Measurements from ENCODE around the gene PRR22.
"Not testable (repeated sequence)": the region's sequence is repeated elsewhere in the genome, so short reads cannot be mapped to it uniquely, and the experiment has no call there.

The PRR22 gene

DNA sequence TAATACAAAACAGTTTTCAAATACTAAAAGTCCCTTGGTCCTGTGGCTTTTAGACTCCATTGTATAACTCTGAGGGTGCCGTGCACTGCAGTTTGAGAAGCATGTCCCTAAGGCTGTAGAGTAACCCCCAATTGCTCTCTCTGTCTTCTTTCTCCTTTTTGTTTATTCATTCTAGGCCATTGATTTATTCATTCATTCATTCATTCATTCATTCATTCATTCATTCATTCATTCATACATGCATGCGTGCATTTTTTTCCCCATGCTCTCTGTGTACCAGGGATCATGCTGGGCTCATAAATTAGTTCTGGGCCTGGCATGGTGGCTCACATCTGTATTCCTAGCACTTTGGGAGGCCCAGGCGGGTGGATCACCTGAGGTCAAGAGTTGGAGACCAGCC lies 19.3 kb downstream of the PRR22 start:
- H3K9ac ChIP-seq (ENCODE audit: low read depth, low read length), result no peak overlapping the region
- no peaks in the 10 kb centered on the region for H3K36me3 ChIP-seq (ENCODE audit: insufficient read depth, low read length)
- H3K9me3 ChIP-seq (replicated peaks; ENCODE audit: low read length), result no peaks in the 10 kb centered on the region
- no peaks in the 10 kb centered on the region for H3K4me1 ChIP-seq (ENCODE audit: control insufficient read depth, insufficient read depth, low read length)
- H3K27me3 ChIP-seq (ENCODE audit: control insufficient read depth, insufficient read depth, low read length), result no peaks in the 10 kb centered on the region
- no peak overlapping the region for H3K4me3 ChIP-seq (ENCODE audit: low read length)
- no peak overlapping the region for H3K4me2 ChIP-seq (ENCODE audit: low read length)

- Histone ChIP-seq H3K4me2 (ENCODE audit: low read length) (no peak overlapping the region), H3K27me3 (ENCODE audit: control insufficient read depth, insufficient read depth, low read length) (no peaks in the 10 kb centered on the region), H3K9me3 (replicated peaks; ENCODE audit: low read length) (no peaks in the 10 kb centered on the region), H3K4me1 (ENCODE audit: control insufficient read depth, insufficient read depth, low read length) (no peaks in the 10 kb centered on the region), H3K4me3 (ENCODE audit: low read length) (no peak overlapping the region), H3K36me3 (ENCODE audit: insufficient read depth, low read length) (no peaks in the 10 kb centered on the region), H3K9ac (ENCODE audit: low read depth, low read length) (no peak overlapping the region)
Measured at GRCh38 chr19:5762608-5763217, 21.8 kb downstream of the PRR22 start.

- Histone ChIP-seq H3K36me3 (ENCODE audit: insufficient read depth, low read length) (no peaks in the 10 kb centered on the region), H3K9ac (ENCODE audit: low read depth, low read length) (no peak overlapping the region)
Measured at GRCh38 chr19:5753743-5754142, 30.8 kb downstream of the PRR22 start.

GRCh38 chr19:5751709-5752108 lies 32.8 kb downstream of the PRR22 start:
- Histone ChIP-seq H3K4me3 (ENCODE audit: low read length) (no peak overlapping the region), H3K4me1 (ENCODE audit: control insufficient read depth, insufficient read depth, low read length) (no peaks in the 10 kb centered on the region), H3K27me3 (ENCODE audit: control insufficient read depth, insufficient read depth, low read length) (peaks cover 8% of the 10 kb centered on the region), H3K9ac (ENCODE audit: low read depth, low read length) (no peak overlapping the region), H3K9me3 (replicated peaks; ENCODE audit: low read length) (no peaks in the 10 kb centered on the region), H3K36me3 (ENCODE audit: insufficient read depth, low read length) (no peaks in the 10 kb centered on the region), H3K4me2 (ENCODE audit: low read length) (no peak overlapping the region)

More at GRCh38 chr19:5753743-5754142, 30.8 kb downstream of the PRR22 start:
- H3K27me3 ChIP-seq (ENCODE audit: control insufficient read depth, insufficient read depth, low read length), result peaks cover 5% of the 10 kb centered on the region
- H3K4me3 ChIP-seq (ENCODE audit: low read length), result no peak overlapping the region
- no peak overlapping the region for H3K4me2 ChIP-seq (ENCODE audit: low read length)
- H3K4me1 ChIP-seq (ENCODE audit: control insufficient read depth, insufficient read depth, low read length), result no peaks in the 10 kb centered on the region
- no peaks in the 10 kb centered on the region for H3K9me3 ChIP-seq (replicated peaks; ENCODE audit: low read length)

DNA sequence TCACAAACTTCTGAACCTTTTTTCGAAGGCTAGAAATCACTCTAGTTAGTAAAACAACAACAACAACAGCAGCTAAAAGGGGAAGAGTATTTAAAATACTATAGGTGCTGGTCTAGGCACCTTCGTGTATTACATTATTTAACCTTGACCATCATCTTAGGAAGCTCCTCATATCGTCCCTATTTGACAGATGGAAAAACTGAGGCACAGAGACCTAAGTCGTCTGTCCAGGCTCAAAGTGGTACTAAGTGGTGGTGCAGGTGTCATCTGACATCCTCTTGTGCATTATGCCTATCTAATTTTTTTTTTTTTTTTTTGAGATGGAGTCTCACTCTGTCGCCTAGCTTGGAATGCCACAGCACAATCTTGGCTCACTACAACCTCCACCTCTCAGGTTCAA lies 35.0 kb downstream of the PRR22 start:
- H3K9ac ChIP-seq (ENCODE audit: low read depth, low read length), result no peak overlapping the region
- H3K4me1 ChIP-seq (ENCODE audit: control insufficient read depth, insufficient read depth, low read length), result no peaks in the 10 kb centered on the region
- no peak overlapping the region for H3K4me2 ChIP-seq (ENCODE audit: low read length)
- H3K4me3 ChIP-seq (ENCODE audit: low read length), result no peak overlapping the region
- H3K36me3 ChIP-seq (ENCODE audit: insufficient read depth, low read length), result no peaks in the 10 kb centered on the region
- H3K27me3 ChIP-seq (ENCODE audit: control insufficient read depth, insufficient read depth, low read length), result peaks cover 13% of the 10 kb centered on the region
- no peaks in the 10 kb centered on the region for H3K9me3 ChIP-seq (replicated peaks; ENCODE audit: low read length)

DNA sequence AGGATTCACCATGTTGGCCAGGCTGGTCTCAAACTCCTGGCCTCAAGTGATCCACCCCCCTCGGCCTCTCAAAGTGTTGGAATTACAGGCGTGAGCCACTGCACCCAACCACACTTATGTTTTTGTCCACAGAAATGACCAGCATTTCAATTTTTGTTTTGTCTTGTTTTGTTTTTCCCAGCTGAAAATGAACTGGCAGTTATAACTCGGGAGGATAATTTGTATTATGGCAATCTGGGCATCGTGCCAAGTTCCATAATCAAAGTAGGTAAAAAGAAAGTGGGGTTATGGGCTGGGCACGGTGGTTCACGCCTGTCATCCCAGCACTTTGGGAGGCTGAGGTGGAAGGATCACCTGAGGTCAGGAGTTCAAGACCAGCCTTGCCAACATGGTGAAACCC lies 35.6 kb downstream of the PRR22 start:
- not testable (repeated sequence) for H3K4me3 ChIP-seq (ENCODE audit: low read length); H3K4me1 ChIP-seq (ENCODE audit: control insufficient read depth, insufficient read depth, low read length); H3K36me3 ChIP-seq (ENCODE audit: insufficient read depth, low read length); H3K9me3 ChIP-seq (replicated peaks; ENCODE audit: low read length); H3K9ac ChIP-seq (ENCODE audit: low read depth, low read length); H3K4me2 ChIP-seq (ENCODE audit: low read length)
- peaks cover 10% of the 10 kb centered on the region for H3K27me3 ChIP-seq (ENCODE audit: control insufficient read depth, insufficient read depth, low read length)

- not testable (repeated sequence) for H3K4me1 ChIP-seq (ENCODE audit: control insufficient read depth, insufficient read depth, low read length); H3K9me3 ChIP-seq (replicated peaks; ENCODE audit: low read length); H3K4me2 ChIP-seq (ENCODE audit: low read length); H3K4me3 ChIP-seq (ENCODE audit: low read length); H3K9ac ChIP-seq (ENCODE audit: low read depth, low read length); H3K36me3 ChIP-seq (ENCODE audit: insufficient read depth, low read length); H3K27me3 ChIP-seq (ENCODE audit: control insufficient read depth, insufficient read depth, low read length)
Measured at GRCh38 chr19:5744999-5745398, 39.5 kb downstream of the PRR22 start.

DNA sequence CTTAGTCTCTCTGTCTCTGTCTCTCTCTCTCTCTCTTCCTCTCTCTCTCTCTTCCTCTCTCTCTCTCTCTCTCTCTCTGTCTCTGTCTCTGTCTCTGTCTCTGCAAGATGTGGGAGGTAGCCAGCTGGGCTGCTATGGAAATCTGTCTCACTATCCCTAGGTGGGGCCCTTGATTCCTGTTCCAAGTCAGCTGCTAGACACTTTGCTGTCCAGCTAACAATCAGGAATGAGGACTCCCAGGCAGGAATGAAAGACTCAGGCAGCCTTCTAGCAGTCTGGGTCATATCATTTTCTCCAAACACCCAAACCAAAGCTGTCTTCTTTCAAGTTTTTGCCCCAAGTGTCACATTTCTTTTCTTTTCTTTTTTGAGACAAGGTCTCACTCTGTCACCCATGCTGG lies 40.9 kb downstream of the PRR22 start:
- H3K9me3 ChIP-seq (replicated peaks; ENCODE audit: low read length), result no peaks in the 10 kb centered on the region
- H3K27me3 ChIP-seq (ENCODE audit: control insufficient read depth, insufficient read depth, low read length), result peaks cover 8% of the 10 kb centered on the region
- no peaks in the 10 kb centered on the region for H3K4me1 ChIP-seq (ENCODE audit: control insufficient read depth, insufficient read depth, low read length)
- H3K36me3 ChIP-seq (ENCODE audit: insufficient read depth, low read length), result no peaks in the 10 kb centered on the region
- H3K9ac ChIP-seq (ENCODE audit: low read depth, low read length), result no peak overlapping the region
- H3K4me2 ChIP-seq (ENCODE audit: low read length), result no peak overlapping the region
- no peak overlapping the region for H3K4me3 ChIP-seq (ENCODE audit: low read length)

- Histone ChIP-seq H3K36me3 (ENCODE audit: insufficient read depth, low read length) (no peaks in the 10 kb centered on the region), H3K27me3 (ENCODE audit: control insufficient read depth, insufficient read depth, low read length) (peaks cover 5% of the 10 kb centered on the region), H3K4me2 (ENCODE audit: low read length) (no peak overlapping the region), H3K4me3 (ENCODE audit: low read length) (no peak overlapping the region), H3K9ac (ENCODE audit: low read depth, low read length) (no peak overlapping the region), H3K4me1 (ENCODE audit: control insufficient read depth, insufficient read depth, low read length) (no peaks in the 10 kb centered on the region), H3K9me3 (replicated peaks; ENCODE audit: low read length) (no peaks in the 10 kb centered on the region)
Measured at GRCh38 chr19:5742051-5742450, 42.5 kb downstream of the PRR22 start.

GRCh38 chr19:5738423-5738822 lies 46.1 kb downstream of the PRR22 start:
- Histone ChIP-seq H3K36me3 (ENCODE audit: insufficient read depth, low read length) (no peaks in the 10 kb centered on the region), H3K9me3 (replicated peaks; ENCODE audit: low read length) (no peaks in the 10 kb centered on the region), H3K4me1 (ENCODE audit: control insufficient read depth, insufficient read depth, low read length) (no peaks in the 10 kb centered on the region), H3K4me2 (ENCODE audit: low read length) (no peak overlapping the region), H3K9ac (ENCODE audit: low read depth, low read length) (no peak overlapping the region), H3K4me3 (ENCODE audit: low read length) (no peak overlapping the region), H3K27me3 (ENCODE audit: control insufficient read depth, insufficient read depth, low read length) (no peaks in the 10 kb centered on the region)

DNA sequence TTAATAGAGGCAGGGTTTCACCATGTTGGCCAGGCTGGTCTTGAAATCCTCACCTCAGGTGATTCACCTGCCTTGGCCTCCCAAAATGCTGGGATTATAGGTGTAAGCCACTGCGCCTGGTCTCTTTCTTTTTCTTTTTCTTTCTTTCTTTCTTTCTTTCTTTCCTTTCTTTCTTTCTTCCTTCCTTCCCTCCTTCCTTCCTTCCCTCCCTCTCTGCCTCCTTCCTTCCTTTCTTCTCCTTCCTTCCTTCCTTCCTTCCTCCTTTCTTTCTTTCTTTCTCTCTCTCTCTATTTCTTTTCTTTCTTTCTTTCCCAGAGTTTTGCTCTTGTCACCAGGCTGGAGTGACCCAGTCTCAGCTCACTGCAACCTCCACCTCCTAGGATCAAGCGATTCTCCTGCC lies 51.4 kb downstream of the PRR22 start:
- H3K9ac ChIP-seq (ENCODE audit: low read depth, low read length); H3K4me3 ChIP-seq (ENCODE audit: low read length): not testable (repeated sequence)

More for the DNA sequence above, 51.4 kb downstream of the PRR22 start:
- not testable (repeated sequence) for H3K4me2 ChIP-seq (ENCODE audit: low read length); H3K36me3 ChIP-seq (ENCODE audit: insufficient read depth, low read length); H3K27me3 ChIP-seq (ENCODE audit: control insufficient read depth, insufficient read depth, low read length); H3K9me3 ChIP-seq (replicated peaks; ENCODE audit: low read length); H3K4me1 ChIP-seq (ENCODE audit: control insufficient read depth, insufficient read depth, low read length)
